GM12864 (cell line): ENCODE data around the gene RGL3.

Experiments used
- DNase-seq: peaks from one replicate; pipeline ENCODE4 v3.0.0-alpha.2; 2011; ENCODE audit warnings: low read depth
- H3K4me3 ChIP-seq: 2 replicates; pipeline ENCODE4 v1.5.1; 2011; ENCODE audit warnings: mild to moderate bottlenecking, low read depth, low read length, control low read depth
- CTCF ChIP-seq: IDR thresholded peaks from 2 replicates; pipeline ENCODE4 v1.5.1; 2011; ENCODE audit warnings: low read depth, mild to moderate bottlenecking, moderate library complexity, low read length, control low read depth, inconsistent platforms; ENCODE audit errors: missing control alignments

RGL3 gene

GRCh38 chr19:11447347-11448262 lies 28.5 kb upstream of the RGL3 start:
- H3K4me3 ChIP-seq, result no peak overlapping the region
- no peak for DNase-seq
- TF ChIP-seq CTCF, result no peak

GRCh38 chr19:11446652-11447301 lies 27.7 kb upstream of the RGL3 start:
- H3K4me3 ChIP-seq, result no peak overlapping the region
- no peak for DNase-seq
- TF ChIP-seq CTCF, result peak; percentile 74

GRCh38 chr19:11446271-11446651 lies 27.1 kb upstream of the RGL3 start:
- no peak for DNase-seq
- H3K4me3 ChIP-seq, result no peak overlapping the region
- TF ChIP-seq CTCF, result no peak

GRCh38 chr19:11445141-11445540 lies 26.0 kb upstream of the RGL3 start:
- no peak for TF ChIP-seq CTCF
- no peak for DNase-seq
- H3K4me3 ChIP-seq, result no peak overlapping the region

- no peak overlapping the region for H3K4me3 ChIP-seq
- no peak for TF ChIP-seq CTCF
- no peak for DNase-seq
Observed at GRCh38 chr19:11444059-11444458, 24.9 kb upstream of the RGL3 start.

GRCh38 chr19:11437955-11438354 lies 18.8 kb upstream of the RGL3 start:
- no peak for TF ChIP-seq CTCF
- H3K4me3 ChIP-seq, result no peak overlapping the region
- DNase-seq, result no peak
